Sigmoid colon (tissue), 7 donors: ENCODE results near the gene FBXL7. TPM values are rescaled to one million over a fixed set of nuclear protein-coding genes. Genes with fewer than 3 reads are reported as not detected.
A peak's percentile ranks its signal among the peaks of the same experiment; 100 is the strongest.

Source experiments
- DNase-seq: peaks from one replicate; pipeline ENCODE4 v3.0.0-alpha.2; 2019
- H3K27ac ChIP-seq, 4 donors: fragments of 200-600 bp; sonication (generic); one replicate each; pipeline ENCODE4 v1.5.1; 2016 to 2019; ENCODE audit warnings: mild to moderate bottlenecking in 1 of 4
- H3K27me3 ChIP-seq, 3 donors: fragments of 200-600 bp; sonication (generic); one replicate each; pipeline ENCODE4 v1.5.1; 2019; ENCODE audit warnings: mild to moderate bottlenecking in 1 of 3
- H3K36me3 ChIP-seq, 4 donors: fragments of 200-600 bp; sonication (generic); one replicate each; pipeline ENCODE4 v1.5.1; 2016 to 2019
- H3K4me1 ChIP-seq, 4 donors: fragments of 200-600 bp; sonication (generic); one replicate each; pipeline ENCODE4 v1.5.1; 2017 to 2019
- H3K4me3 ChIP-seq, 4 donors: fragments of 200-600 bp; sonication (generic); one replicate each; pipeline ENCODE4 v1.5.1; 2017 to 2019; ENCODE audit warnings: mild to moderate bottlenecking in 2 of 4, moderate library complexity in 1 of 4
- H3K9me3 ChIP-seq, 4 donors: fragments of 200-600 bp in 3 of 4; sonication (generic) in 3 of 4; one replicate each; pipeline versions ENCODE4 v1.5.1 to v1.6.1; 2013 to 2019
- EP300 ChIP-seq, 4 donors: sonication (generic); formaldehyde crosslinking; IDR thresholded peaks; one replicate each; pipeline ENCODE4 v1.6.1; 2017; ENCODE audit warnings: antibody characterized with exemption in 4 of 4
- POLR2A ChIP-seq, 2 donors: fragments of 450-650 bp; IDR thresholded peaks; one replicate each; pipeline ENCODE4 v1.6.1; 2016; ENCODE audit warnings: antibody characterized with exemption in 2 of 2, mild to moderate bottlenecking in 2 of 2, moderate library complexity in 2 of 2
- POLR2AphosphoS5 ChIP-seq, 4 donors: sonication (generic); formaldehyde crosslinking; IDR thresholded peaks; one replicate each; pipeline ENCODE4 v1.6.1; 2017; ENCODE audit warnings: antibody characterized with exemption in 4 of 4
- whole genome bisulfite sequencing, 2 donors: extraction: QIAGEN DNeasy Blood & Tissue Kit; methylation state at CpG; one replicate each; pipeline ENCODE4 v1.1.7; 2013; 5-methylcytosine and 5-hydroxymethylcytosine counted together
- intact Hi-C: fragments of 100-400 bp; cut with DNase I; formaldehyde crosslinking; loops from one replicate; pipeline ENCODE4 v1.15.1; 2023
- polyA plus RNA-seq, 3 donors: library from polyadenylated mRNA; stranded (reverse); fragments of 200-250 nt; gene quantifications; one replicate each; pipeline ENCODE4 v1.2.3, GENCODE V29; 2013
- total RNA-seq, 4 donors: library from RNA; depleted of rRNA; stranded (reverse); fragments of >200 nt; gene quantifications; one replicate each; pipeline ENCODE4 v1.1.0, GENCODE V29; 2016
- TF ChIP-seq, protein P1 (sequence below), 4 experiments: fragments of 450-650 bp in 3 of 4; fragments of 200-600 bp in 1 of 4; IDR thresholded peaks; one replicate each; pipeline ENCODE4 v1.5.1; 2016 to 2019; ENCODE audit warnings: antibody characterized with exemption in 4 of 4, mild to moderate bottlenecking in 3 of 4, moderate library complexity in 2 of 4
- donor health status: healthy with polysubstance abuse.
- donor health status: Bipolar disorder and iron deficiency.
- donor health status: healthy.

FBXL7 gene
- total and polyA plus RNA-seq, 7 donors: 0.92 to 44.3 (median 18.2) TPM

DNA sequence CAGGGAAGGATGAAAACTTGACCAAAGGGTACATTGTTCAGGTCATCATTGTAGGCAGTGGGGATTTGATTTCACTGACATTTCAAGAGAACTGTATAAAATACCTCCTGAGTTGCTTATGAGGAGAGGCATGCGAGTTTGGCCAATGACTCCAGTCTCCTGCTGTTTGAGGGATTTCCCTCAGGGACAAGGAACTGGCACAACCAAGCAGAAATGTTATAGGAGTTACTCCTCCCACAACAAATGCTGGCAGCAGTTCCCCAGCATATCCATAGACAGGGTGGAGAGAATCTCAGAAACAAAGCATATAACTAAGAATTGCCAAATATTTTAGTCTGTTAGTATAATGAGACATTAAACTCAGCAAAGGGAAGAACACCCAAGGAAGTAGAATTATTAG lies 47.2 kb upstream of the FBXL7 start:
- Histone ChIP-seq H3K9me3 (no peaks in the 10 kb centered on the region), H3K4me1 (peaks cover 0 to 39% (median 22%) of the 10 kb centered on the region in 4 donors), H3K27me3 (no peaks in the 10 kb centered on the region), H3K36me3 (no peaks in the 10 kb centered on the region), H3K4me3 (peak overlapping the region in 1 of 4 donors; percentile 1), H3K27ac (peak overlapping the region in 3 of 4 donors; percentile 51 to 73 (median 73))
- intact Hi-C loops: loop anchor here (2.0 kb wide), 1 partner anchor 192 kb away; no protein-coding TSS in a partner anchor
- TF ChIP-seq, protein P1, sequence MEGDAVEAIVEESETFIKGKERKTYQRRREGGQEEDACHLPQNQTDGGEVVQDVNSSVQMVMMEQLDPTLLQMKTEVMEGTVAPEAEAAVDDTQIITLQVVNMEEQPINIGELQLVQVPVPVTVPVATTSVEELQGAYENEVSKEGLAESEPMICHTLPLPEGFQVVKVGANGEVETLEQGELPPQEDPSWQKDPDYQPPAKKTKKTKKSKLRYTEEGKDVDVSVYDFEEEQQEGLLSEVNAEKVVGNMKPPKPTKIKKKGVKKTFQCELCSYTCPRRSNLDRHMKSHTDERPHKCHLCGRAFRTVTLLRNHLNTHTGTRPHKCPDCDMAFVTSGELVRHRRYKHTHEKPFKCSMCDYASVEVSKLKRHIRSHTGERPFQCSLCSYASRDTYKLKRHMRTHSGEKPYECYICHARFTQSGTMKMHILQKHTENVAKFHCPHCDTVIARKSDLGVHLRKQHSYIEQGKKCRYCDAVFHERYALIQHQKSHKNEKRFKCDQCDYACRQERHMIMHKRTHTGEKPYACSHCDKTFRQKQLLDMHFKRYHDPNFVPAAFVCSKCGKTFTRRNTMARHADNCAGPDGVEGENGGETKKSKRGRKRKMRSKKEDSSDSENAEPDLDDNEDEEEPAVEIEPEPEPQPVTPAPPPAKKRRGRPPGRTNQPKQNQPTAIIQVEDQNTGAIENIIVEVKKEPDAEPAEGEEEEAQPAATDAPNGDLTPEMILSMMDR (IDR thresholded peaks at IDR 0.05): no peak
- TF ChIP-seq POLR2A (IDR thresholded peaks at IDR 0.05) (no peak), POLR2AphosphoS5 (IDR thresholded peaks at IDR 0.05) (no peak), EP300 (IDR thresholded peaks at IDR 0.05) (no peak)
- no peak for DNase-seq
- 68 to 70% methylated on average over 1 of the region's 1 CpG for WGBS, 2 donors

DNA sequence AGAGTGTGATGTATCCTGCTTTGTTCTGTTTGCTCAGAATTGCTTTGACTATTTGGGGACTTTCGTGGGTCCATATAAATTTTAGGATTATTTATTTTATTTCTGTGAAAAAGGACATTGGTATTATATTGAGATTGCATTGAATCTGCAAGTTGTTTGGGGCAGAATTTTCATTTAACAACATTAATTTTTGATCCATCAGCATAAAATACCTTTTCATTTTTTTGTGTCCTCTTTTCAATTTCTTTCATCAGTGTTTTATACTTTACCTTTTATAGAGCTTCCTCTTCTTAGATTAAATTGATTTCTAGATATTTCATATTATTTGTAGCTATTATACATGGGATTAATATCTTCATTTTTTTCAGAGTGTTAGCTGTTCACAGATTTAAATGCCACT lies 40.8 kb upstream of the FBXL7 start:
- 19 to 58% methylated on average over 1 of the region's 1 CpG for WGBS, 2 donors
- H3K27me3 ChIP-seq: no peaks in the 10 kb centered on the region
- TF ChIP-seq EP300 (IDR thresholded peaks at IDR 0.05): no peak
- TF ChIP-seq, protein P1 (IDR thresholded peaks at IDR 0.05): no peak
- no peak for TF ChIP-seq POLR2A (IDR thresholded peaks at IDR 0.05)
- TF ChIP-seq POLR2AphosphoS5 (IDR thresholded peaks at IDR 0.05): no peak
- intact Hi-C loops: no loop called here
- H3K27ac ChIP-seq: no peak overlapping the region
- H3K9me3 ChIP-seq: no peaks in the 10 kb centered on the region
- H3K4me3 ChIP-seq: no peak overlapping the region
- H3K4me1 ChIP-seq: no peaks in the 10 kb centered on the region
- no peak for DNase-seq
- H3K36me3 ChIP-seq: no peaks in the 10 kb centered on the region

DNA sequence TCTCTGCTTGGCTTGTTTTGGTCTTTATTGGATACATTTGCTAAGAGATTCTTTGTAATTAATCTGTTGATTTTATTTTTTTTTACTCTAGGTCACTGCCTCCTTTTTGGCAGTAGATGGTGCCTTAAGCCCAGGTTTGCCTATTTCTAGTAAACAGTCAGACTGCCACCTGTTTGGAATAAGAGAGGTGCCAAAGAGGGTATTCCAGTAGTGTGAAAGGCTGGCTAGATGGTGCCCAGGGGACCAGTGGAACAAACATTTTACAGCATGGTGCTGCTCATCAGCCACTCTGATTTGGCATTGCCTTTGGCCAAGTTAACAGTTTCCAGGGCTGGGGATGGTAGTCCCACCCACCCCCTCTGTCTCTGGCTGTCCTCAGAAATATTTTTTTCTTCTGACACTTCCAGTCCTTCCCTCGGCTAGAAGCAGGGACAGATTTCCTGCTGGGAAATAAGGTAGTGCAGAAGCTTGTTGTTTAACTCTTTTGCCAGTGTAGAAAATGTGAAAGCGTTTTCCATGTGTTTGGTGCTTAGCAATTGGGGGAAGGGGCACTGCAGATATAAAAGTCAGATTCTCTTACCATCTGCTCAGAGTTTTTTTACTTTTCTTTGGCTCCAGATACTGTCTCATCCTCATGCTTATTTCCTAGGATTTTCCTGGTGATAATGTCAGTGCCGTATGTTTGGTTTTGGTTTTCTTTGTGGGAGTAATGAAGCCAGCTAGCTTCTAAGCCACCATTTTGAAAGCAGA lies 36.6 kb upstream of the FBXL7 start:
- TF ChIP-seq POLR2A (IDR thresholded peaks at IDR 0.05) (no peak), POLR2AphosphoS5 (IDR thresholded peaks at IDR 0.05) (no peak), EP300 (IDR thresholded peaks at IDR 0.05) (no peak)
- TF ChIP-seq, protein P1 (IDR thresholded peaks at IDR 0.05): peak in 1 of 4 experiments; percentile 9
- H3K27ac ChIP-seq: no peak overlapping the region
- intact Hi-C loops: no loop called here
- H3K27me3 ChIP-seq: no peaks in the 10 kb centered on the region
- WGBS, 2 donors: 64 to 65% methylated on average over 3 of the region's 3 CpGs
- H3K4me1 ChIP-seq: no peaks in the 10 kb centered on the region
- DNase-seq: no peak
- H3K36me3 ChIP-seq: no peaks in the 10 kb centered on the region
- H3K4me3 ChIP-seq: no peak overlapping the region
- H3K9me3 ChIP-seq: no peaks in the 10 kb centered on the region

DNA sequence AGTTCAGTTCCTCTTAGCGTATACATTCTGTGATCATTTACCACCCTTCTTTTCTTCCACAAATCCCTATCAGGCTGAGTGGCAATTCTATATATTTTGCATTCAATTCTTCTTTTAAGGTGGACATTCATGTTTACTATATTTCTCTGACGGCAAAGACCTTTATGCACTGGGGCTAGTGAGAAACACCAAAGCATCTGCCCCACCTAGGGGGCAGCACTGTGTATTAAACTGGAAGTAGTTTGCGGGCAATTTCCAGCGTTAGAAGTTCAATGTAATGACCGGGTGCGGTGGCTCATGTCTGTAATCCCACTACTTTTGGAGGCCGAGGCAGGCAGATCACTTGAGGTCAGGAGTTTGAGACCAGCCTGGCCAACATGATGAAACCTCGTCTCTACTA lies 27.9 kb upstream of the FBXL7 start:
- no peaks in the 10 kb centered on the region for H3K9me3 ChIP-seq
- no peaks in the 10 kb centered on the region for H3K36me3 ChIP-seq
- H3K4me3 ChIP-seq: no peak overlapping the region
- intact Hi-C loops: no loop called here
- no peak overlapping the region for H3K27ac ChIP-seq
- no peaks in the 10 kb centered on the region for H3K27me3 ChIP-seq
- TF ChIP-seq, protein P1 (IDR thresholded peaks at IDR 0.05): no peak
- no peak for TF ChIP-seq EP300 (IDR thresholded peaks at IDR 0.05)
- no peak for DNase-seq
- 89 to 94% methylated on average over 8 of the region's 8 CpGs for WGBS, 2 donors
- H3K4me1 ChIP-seq: no peaks in the 10 kb centered on the region
